GM18526 (cell line): Measurements from ENCODE around the gene COX20.

Source experiments
- POLR2A ChIP-seq: IDR thresholded peaks from 3 replicates; pipeline ENCODE4 v1.6.1; 2011; ENCODE audit not compliant: insufficient read length; ENCODE audit errors: extremely low read depth

Gene COX20

GRCh38 chr1:244835276-244836134 lies at the start of gene COX20:
TSS of gene COX20 (plus strand) at chr1:244835658. CDS start at chr1:244835715, 57 bp downstream.
- peak; percentile 77 for TF ChIP-seq POLR2A

- TF ChIP-seq POLR2A = no peak
Observed at GRCh38 chr1:244788493-244789275, 46.8 kb upstream of the COX20 start.

GRCh38 chr1:244789276-244789580 lies 46.2 kb upstream of the COX20 start:
- no peak for TF ChIP-seq POLR2A

GRCh38 chr1:244789731-244790130 lies 45.7 kb upstream of the COX20 start:
- TF ChIP-seq POLR2A = no peak

GRCh38 chr1:244791061-244791460 lies 44.4 kb upstream of the COX20 start:
- no peak for TF ChIP-seq POLR2A

GRCh38 chr1:244792188-244792850 lies 43.1 kb upstream of the COX20 start:
- TF ChIP-seq POLR2A = no peak

- TF ChIP-seq POLR2A = no peak
Observed at GRCh38 chr1:244794071-244794470, 41.4 kb upstream of the COX20 start.

GRCh38 chr1:244796719-244797406 lies 38.6 kb upstream of the COX20 start:
- no peak for TF ChIP-seq POLR2A

- TF ChIP-seq POLR2A = no peak
Observed at GRCh38 chr1:244800821-244801220, 34.6 kb upstream of the COX20 start.

- TF ChIP-seq POLR2A = no peak
Observed at GRCh38 chr1:244801246-244801645, 34.2 kb upstream of the COX20 start.

- TF ChIP-seq POLR2A = no peak
Observed at GRCh38 chr1:244802041-244802440, 33.4 kb upstream of the COX20 start.

GRCh38 chr1:244802556-244803239 lies 32.8 kb upstream of the COX20 start:
- TF ChIP-seq POLR2A = no peak

GRCh38 chr1:244804841-244805240 lies 30.6 kb upstream of the COX20 start:
- no peak for TF ChIP-seq POLR2A

GRCh38 chr1:244807138-244807537 lies 28.3 kb upstream of the COX20 start:
- TF ChIP-seq POLR2A = no peak

- TF ChIP-seq POLR2A = no peak
Observed at GRCh38 chr1:244810221-244810620, 25.2 kb upstream of the COX20 start.
